GM21367 (cell line): ENCODE measurements around the gene ACYP2.

Source experiments
- ATAC-seq: cut with Tn5 transposase; IDR thresholded peaks from one replicate; pipeline ENCODE4 v1.9.1; 2021; ENCODE audit not compliant: unreplicated experiment

Gene ACYP2

DNA sequence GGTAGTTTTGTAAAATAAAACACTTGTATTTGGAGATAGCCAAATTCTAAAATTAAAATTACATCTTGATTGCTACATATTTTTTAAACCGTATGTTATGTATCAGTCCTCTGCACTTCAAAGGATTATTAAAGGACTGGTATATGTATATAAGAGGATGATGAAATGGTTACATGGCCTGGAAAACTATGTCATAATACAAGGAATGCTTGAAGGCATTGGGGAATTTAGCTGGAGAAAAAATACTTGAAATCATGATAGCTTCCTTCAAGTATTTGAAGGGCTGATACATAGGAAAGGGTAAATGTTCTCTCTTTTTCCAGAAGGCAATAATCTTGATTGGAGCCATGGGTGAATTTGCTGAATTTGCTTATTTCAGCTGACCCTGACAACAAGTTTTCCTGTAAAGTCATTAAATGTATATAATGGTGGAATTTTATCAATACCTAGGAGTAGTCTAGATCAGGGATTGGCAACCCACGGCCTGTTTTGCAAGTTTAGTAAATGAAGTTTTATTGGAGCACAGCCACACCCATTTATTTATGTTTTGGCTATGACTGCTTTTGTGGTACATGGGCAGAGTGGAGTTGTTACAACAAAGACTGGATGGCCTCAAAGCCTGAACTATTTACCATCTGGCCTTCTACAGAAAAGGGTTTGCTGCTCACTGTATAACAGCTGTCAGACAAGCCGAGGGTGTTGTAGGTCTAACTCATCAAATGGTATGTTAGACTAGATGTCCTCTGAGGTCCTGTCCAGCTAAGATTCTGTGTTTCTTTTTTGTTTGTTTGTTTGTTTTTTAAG lies 34.4 kb downstream of the ACYP2 start:
- no peak for ATAC-seq

DNA sequence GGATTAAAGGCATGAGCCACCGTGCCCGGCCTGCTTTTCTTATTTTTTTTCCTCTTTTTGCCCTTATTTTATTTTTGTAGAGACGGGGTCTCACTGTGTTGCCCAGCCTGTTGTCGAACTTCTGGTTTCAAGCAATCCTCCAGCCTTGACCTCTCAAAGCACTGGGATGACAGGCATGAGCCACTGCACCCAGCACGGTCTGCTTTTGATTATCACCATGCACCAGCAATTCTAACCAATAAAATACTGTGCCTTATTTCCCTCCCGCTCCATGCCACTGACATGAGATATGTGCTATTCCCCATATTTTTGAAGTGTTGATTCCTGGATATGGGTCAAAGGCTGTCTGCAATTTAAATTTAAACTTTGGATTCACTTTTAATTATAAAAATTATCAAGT lies 42.9 kb downstream of the ACYP2 start:
- no peak for ATAC-seq

DNA sequence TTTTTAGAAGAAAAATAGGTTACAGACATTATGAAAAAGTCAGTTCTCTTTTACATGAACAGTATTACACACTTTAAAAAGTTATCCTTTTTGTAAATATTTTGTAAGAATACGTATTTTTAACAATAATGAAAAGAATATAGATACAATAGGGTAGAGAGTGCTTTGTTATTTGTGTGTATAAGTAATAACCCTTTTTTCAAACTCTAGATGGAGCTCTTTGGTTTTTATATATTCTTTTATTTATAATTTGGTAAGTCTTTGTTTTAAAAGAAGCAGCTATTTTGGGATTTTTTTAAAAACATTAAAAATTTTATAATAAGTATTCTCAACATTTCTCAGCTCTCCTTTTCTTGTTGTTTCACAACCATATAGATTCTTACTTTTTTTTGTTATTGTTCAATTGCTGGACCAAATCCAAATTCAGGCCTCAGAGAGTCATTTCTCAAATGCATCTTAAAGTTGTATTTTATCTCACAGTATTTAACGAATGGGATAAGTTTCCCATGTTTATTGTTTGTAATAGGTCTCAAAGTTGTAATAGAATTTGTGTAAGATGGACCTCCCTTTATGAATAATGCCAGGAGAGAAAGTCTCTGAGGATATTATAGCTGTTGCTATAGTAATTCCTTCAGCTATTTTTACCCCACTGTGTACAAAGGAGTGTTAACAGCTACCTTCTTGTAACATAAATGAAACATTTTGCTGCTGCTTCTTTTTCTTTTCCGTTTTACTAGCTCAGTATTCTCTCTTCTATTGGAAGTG lies 46.4 kb downstream of the ACYP2 start:
- no peak for ATAC-seq

DNA sequence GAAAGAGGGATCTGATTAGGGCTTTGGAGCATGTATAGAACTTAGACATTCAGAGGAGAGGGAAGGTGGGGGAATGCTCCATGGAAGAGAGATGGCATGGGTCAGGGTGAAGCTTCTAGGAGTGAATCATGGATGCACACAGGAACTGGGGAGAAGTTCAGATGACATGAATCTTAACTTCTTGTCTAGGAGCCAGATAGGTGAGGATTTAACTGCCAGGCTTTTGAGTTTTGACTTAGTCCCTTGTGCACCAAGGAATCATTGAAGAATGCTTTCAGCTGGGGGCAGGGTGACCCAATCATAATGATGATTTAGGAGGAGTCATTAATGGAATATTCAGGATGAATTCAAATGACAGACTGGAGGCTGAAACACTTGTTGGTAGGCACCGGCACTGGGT lies 48.7 kb downstream of the ACYP2 start:
- ATAC-seq = no peak

DNA sequence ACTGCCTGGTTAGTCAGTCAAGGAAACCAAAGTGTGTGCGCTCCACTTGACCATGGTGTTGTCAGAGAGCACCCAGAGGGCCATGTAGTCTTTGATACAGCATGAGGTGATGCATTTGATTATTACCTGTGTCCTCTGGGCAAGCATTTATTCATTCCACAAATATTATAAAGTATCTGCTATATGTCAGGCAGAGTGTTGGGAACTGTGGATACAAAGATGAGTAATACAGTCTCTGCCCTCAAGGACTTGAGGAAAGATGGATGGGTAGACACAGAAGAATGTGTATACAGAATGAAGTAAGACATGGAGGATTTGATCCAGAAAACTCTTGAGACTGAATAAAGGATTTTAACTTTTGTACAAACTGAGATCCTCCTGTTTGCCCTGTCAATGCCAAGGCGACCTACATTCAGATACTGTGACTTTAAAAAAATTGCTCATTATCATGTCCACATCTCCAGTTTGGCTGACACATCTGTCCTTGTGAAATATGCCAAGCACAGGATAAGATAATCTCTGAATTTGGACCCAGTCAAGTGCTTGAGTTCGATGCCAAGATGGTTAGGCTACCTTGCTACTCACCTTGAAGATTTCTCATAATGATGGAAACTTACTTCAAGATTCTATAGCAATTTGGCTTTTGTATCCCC lies 50.8 kb downstream of the ACYP2 start:
- ATAC-seq = no peak

DNA sequence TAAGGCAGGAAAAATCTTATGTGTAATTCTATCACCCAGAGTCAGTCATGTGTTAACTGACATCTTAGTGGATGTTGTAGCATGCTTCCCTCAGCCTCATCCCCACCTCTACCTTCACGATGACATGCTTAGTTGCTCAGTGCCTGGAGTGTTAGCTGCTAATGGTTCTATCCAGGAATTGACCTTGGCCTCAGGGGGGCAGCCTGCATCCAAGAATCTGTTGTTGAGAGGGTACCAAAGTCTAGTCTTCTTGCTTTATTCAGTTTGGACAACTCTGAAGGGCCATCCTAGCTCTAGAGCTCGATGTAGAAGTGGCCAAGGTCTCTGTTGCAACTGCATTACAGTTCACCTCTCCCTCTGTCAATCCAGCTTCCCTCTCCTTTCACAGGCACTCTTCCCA lies 61.2 kb downstream of the ACYP2 start:
- no peak for ATAC-seq

DNA sequence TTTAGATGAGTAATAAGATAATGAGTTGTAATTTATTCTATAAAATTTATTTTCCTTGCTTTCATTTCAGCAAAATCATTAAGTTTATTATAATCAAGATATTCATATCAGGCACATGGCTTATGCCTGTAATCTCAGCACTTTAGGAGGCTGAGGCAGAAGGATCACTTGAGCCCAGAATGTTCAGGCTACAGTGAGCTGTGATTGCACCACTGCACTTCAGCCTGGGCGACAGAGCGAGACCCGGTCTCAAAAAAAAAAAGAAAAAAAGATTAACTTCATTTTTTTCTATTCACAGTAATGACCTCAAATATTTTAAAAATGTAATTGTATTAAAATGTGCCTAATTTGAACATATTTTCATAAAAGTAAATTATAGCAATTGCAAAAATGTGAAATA lies 67.9 kb downstream of the ACYP2 start:
- no peak for ATAC-seq

DNA sequence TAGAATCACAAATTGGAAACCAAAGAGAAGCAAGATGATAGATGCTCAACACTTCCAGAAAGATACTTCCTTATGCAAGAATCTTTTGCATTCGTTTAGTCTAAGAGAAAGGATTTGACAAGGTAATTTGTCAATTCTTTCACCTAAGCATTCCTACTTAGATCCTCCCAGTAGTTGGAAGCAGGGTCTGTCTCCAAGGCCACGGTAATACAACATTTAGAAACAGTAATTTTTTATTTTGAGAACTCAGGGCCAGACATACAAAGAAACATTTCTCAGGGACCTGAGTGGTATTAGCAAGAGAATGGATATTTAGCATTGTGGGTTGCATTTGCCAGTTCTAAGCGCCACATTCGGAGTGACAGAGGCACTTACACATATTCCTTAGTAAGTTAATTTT lies 68.6 kb downstream of the ACYP2 start:
- no peak for ATAC-seq

DNA sequence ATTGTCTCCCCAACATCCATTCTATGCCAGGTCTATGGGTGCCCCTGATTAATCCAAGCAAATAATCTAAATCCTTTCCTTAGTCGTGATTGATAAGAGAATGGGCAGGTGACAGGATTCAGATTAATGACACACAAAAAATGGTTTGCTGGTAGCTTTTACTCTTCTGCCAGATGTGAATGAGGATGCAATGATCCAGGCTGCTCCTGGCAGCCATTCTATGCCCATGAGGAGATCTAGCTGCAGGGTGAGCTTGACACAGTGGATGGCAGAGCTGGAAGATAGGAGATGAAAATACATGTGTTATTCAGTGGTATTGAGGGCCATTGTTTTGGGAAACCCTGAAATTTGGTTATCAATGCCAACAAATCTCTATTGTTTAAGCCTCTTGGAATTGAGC lies 69.7 kb downstream of the ACYP2 start:
- no peak for ATAC-seq

DNA sequence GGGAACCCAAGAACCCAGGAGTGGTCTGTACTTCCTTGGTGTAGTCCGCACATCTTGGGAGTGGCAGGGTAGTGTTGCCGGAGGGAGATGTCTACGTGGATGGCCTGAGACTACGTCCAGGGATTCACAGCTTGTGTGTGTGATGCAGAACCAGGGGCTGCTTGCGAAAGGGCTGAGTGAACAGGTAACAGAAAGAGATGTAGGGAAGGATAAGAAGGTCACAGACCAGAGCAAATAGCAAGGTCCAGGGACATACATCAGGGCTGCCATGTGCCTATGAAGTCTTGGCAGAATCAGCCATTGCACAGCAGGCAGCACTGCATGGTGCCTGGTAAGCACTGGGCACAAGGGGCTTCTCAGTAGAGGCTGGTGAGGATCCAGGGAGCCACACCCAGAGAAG lies 71.9 kb downstream of the ACYP2 start:
- ATAC-seq = no peak

DNA sequence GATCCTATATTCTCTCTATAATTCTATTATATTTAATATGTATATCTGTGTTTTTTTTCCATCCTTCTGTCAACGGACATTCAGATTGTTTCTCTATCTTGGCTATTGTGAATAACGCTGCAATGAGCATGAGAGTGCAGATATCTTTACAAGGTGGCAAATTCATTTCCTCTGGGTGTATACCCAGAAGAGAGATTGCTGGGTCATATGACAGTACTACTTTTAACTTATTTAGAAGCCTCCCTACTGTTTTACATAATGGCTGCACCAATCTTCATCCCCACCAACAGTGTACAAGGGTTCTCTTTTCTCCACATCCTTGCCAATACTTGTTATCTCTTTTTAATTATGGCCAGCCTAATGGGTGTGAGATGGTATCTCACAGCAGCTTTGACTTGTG lies 74.1 kb downstream of the ACYP2 start:
- no peak for ATAC-seq

DNA sequence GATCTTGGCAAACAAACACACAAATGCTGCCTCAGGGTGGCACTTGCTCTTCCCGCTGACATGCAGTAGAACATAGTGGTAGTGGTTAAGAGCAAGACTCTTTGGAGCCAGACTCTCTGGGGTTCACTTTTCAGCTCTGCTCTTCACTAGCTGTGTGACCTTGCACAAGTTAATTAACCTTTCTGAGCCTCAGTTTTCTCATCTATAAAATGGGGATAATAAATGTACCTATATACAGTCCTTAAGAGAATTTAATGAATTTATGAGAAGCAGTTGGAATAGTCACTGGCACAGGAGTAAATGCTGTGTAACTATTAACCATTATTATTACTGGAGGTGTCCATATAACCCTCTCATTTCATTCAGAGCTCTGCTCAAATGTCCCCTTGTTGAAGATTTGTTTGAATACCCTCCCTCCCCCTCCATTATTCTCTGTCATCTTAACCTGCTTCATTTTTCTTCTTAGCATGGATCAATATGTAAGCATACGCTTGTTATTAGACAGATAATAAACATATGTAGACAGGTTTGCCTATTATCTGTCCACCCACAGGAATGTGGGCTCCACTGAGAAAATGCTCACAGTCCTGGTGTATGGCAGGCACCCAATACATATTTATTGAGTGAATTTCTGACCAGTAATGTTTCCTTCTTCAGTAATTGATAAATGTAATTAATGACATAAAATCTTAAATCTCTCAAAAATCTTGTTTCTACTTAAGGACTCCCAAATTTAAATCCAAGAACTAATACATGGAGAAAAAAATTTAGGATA lies 76.1 kb downstream of the ACYP2 start:
- ATAC-seq = no peak

DNA sequence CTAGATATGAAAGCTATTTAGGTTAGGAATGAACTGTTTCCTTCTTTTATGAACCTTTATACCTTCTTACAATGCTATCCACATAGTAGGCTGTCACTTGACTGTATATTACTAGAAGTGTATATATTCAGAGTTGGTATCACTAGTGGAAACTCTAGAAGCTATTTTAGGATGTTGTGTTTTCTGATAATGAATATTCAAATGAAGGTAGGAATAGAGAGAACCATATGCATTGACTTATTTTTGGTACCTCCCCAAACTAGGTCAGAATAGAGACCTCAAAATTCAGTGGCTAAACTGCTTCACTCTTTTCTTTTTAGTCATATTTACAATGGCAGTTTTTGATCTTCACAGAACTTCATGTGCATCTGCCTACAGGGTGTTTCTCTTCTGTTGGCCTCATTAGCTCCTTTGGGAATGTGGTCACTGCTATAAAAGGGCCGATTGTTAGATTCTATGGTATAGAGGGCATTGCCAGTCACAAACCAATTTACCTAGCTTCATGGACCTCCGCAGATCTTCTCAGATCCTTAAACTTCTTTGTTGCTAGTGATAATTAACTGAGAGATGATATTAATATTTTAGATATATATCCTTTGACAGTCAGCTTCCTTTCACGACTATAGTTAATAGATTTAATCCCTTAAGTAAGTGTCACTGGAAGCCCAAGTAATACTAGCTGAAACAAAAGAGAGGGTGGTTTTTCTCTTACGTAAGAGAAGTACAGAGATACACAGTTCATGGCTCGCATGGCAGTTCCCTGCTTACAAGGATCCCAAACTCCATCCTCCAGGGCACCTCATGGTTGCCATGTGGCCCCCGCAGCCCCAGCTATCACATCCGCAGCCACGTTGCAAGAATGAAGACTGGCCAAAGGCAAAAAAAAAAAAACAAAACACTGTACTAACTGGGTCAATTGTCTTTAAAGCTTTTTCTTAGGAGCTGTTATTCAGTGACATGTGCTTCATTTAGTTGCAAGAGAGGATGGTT lies 79.6 kb downstream of the ACYP2 start:
- ATAC-seq = no peak

DNA sequence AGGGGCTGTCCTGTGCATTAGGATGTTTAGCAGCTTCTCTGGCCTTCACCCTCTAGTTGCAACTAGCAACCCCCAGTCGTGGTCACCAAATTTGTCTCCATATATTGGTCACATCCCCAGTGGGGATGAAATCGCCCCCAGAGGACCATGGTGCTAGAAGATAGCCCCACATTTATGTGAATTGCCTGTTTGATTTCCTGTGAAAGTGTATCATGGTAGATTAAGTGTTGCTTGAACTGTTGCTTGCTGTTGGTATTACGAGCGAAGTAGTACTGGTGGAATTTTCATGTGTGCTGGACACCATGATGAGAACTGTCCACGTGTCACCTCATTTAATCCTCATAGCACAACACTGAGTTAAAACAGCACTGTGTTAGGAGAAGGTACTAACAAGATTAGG lies 81.2 kb downstream of the ACYP2 start:
- no peak for ATAC-seq

DNA sequence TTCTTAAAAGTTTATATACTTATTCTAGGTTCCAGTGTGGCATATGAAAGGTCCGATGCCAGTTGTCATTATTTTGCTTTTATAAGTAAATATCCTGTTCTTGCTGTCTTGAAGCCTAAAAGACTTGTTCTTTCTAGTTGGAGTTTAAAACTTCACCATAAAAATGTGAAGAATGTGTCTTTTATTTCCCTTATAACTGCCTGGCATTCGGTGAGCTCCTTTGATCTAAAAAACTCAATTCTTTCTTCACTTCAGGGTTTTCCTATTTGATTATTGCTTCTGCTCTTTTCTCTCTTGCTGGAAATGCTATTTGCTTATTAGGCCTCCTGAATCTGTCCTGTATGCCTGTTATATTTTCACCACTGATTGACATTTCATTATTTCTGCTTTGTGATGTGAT lies 89.1 kb downstream of the ACYP2 start:
- ATAC-seq = no peak

DNA sequence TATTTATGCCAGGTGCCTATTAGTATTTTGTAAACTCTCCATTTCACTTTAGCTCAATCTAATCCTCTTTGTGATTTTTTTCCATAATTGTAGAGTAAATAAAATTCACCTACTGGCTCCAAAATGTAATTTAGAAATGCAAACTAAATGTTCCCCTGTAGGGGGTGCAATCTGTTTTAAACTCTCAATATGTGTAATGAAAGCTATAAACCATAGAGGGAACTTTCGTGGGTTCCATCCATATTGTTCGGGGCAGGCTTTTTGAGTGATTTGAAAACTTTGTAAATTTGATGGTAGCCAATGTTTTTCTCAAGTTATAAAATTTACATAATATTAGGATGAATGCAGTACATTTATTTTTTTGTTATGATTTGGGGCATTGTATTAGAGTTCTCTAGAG lies 91.2 kb downstream of the ACYP2 start:
- ATAC-seq = no peak

DNA sequence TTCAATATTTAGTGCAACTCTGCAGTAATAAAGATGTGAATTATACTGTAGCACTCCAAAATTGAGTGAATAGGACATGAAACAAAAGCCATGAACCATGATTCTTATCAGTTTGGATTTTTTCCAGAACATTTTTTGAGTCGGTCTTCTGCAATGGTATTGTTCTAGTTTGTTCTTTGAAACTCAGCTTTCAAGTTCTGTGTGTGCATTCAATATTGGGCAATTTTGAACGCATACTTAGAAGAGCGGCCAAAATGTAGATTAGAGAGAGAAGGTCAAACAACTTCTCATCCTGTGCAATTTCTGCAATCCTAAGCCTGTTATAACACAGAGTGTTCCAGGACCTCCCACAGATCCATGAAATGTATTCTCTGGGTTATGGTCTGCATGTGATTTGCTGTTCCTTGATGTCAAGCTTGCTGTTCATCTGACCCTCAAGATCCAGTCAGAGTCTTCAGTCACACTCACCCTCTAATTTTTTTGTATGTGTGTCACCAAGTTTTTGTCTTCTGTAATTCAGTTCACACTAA lies 92.3 kb downstream of the ACYP2 start:
- no peak for ATAC-seq

DNA sequence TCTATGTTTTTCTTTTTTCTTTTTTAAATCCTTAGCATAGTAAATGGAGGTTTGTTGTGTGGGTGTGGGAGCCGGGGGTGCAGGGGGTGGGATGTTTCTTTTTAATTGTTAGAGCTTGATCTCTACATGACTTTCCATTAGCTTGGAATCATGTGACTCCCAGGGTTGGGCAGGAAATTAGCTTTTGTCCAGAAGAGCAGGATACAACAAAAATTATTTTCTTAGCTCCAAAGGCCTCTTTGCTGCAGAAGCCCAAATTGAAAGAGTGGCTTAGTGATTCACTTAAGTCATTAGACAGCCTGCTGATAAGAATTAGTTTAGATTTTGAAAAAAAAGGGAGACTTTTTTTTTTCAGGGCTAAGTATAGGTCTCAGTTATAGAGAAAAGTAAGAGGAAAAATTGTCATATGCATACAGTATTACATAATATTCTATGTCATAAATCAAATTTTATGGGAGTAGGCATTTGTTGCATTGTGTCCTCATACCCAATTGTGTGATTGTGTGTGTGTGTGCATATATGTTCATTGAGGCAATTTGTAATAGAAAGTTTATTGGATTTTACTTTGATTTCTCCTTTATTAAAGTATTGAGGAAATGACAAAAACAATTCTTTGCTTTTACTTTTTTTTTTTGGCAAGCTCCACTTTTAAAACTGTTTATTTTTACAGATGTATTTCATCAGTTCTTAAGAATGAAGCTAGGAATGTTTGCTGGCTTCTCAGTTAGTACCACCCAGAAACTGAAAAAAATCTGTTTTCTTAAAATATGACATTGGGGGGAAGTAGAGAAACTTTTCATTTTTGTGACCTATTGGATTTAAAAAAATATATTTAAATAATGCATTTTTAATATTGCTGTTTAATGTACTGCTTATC lies 93.2 kb downstream of the ACYP2 start:
- no peak for ATAC-seq

DNA sequence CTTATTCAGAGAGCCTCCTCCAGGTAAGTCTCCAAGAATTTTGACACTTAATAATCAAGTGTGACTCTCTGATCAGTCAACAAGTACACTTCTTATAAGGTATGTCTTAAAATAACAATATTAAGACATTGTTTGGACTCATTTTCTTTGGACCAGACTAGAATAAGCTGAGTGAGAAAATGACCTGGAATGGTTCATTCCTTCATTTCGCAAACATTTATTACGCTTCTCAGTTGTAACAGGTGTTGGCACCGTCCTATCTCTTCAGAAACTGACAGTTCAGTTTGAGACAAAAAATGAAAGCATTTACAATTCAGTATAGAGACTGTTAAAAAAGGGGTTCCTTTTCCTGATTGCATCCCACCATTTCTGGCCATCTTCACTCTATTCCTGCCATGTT lies 94.0 kb downstream of the ACYP2 start:
- no peak for ATAC-seq
